Measurements from ENCODE around the gene PPP4R3B.
"Not testable (repeated sequence)": the region's sequence is repeated elsewhere in the genome, so short reads cannot be mapped to it uniquely, and the experiment has no call there.

PPP4R3B gene

GRCh38 chr2:55609193-55609794 is 8.1 kb downstream of the PPP4R3B start:
- Mint-ChIP-seq H3K27me3 (no peaks in the 10 kb centered on the region), H3K9me3 (no peaks in the 10 kb centered on the region), H3K36me3 (ENCODE audit: low read depth) (peaks cover 50% of the 10 kb centered on the region), H3K27ac (no peak overlapping the region), H3K4me1 (ENCODE audit: low read depth) (peaks cover 57% of the 10 kb centered on the region), H3K4me3 (no peak overlapping the region)

- Mint-ChIP-seq H3K4me3 (no peak overlapping the region), H3K9me3 (no peaks in the 10 kb centered on the region), H3K27me3 (no peaks in the 10 kb centered on the region), H3K4me1 (ENCODE audit: low read depth) (peaks cover 47% of the 10 kb centered on the region), H3K27ac (no peak overlapping the region), H3K36me3 (ENCODE audit: low read depth) (peaks cover 39% of the 10 kb centered on the region)
Measured at GRCh38 chr2:55607717-55608116, 9.7 kb downstream of the PPP4R3B start.

- Mint-ChIP-seq H3K27me3 (no peaks in the 10 kb centered on the region), H3K9me3 (no peaks in the 10 kb centered on the region), H3K36me3 (ENCODE audit: low read depth) (peaks cover 38% of the 10 kb centered on the region), H3K4me3 (no peak overlapping the region), H3K4me1 (ENCODE audit: low read depth) (peaks cover 44% of the 10 kb centered on the region), H3K27ac (peak overlapping the region; percentile 40)
Measured at GRCh38 chr2:55604027-55604565, 13.3 kb downstream of the PPP4R3B start.

- peak overlapping the region; percentile 14 for H3K27ac Mint-ChIP-seq
- H3K27me3 Mint-ChIP-seq = no peaks in the 10 kb centered on the region
- H3K4me1 Mint-ChIP-seq (ENCODE audit: low read depth) = peaks cover 36% of the 10 kb centered on the region
- peaks cover 40% of the 10 kb centered on the region for H3K36me3 Mint-ChIP-seq (ENCODE audit: low read depth)
- no peaks in the 10 kb centered on the region for H3K9me3 Mint-ChIP-seq
- no peak overlapping the region for H3K4me3 Mint-ChIP-seq
Measured at GRCh38 chr2:55601849-55602248, 15.6 kb downstream of the PPP4R3B start.

GRCh38 chr2:55598056-55598795 is 19.2 kb downstream of the PPP4R3B start:
- peaks cover 63% of the 10 kb centered on the region for H3K36me3 Mint-ChIP-seq (ENCODE audit: low read depth)
- peaks cover 19% of the 10 kb centered on the region for H3K4me1 Mint-ChIP-seq (ENCODE audit: low read depth)
- H3K4me3 Mint-ChIP-seq = no peak overlapping the region
- no peak overlapping the region for H3K27ac Mint-ChIP-seq
- no peaks in the 10 kb centered on the region for H3K9me3 Mint-ChIP-seq
- H3K27me3 Mint-ChIP-seq = no peaks in the 10 kb centered on the region

GRCh38 chr2:55596795-55597194 is 20.6 kb downstream of the PPP4R3B start:
- not testable (repeated sequence) for H3K27me3 Mint-ChIP-seq, H3K4me3 Mint-ChIP-seq, H3K9me3 Mint-ChIP-seq, H3K27ac Mint-ChIP-seq
- Mint-ChIP-seq H3K36me3 (ENCODE audit: low read depth) (peaks cover 56% of the 10 kb centered on the region), H3K4me1 (ENCODE audit: low read depth) (peaks cover 20% of the 10 kb centered on the region)

- peaks cover 30% of the 10 kb centered on the region for H3K4me1 Mint-ChIP-seq (ENCODE audit: low read depth)
- no peak overlapping the region for H3K4me3 Mint-ChIP-seq
- H3K27ac Mint-ChIP-seq = no peak overlapping the region
- no peaks in the 10 kb centered on the region for H3K9me3 Mint-ChIP-seq
- H3K36me3 Mint-ChIP-seq (ENCODE audit: low read depth) = peaks cover 60% of the 10 kb centered on the region
- no peaks in the 10 kb centered on the region for H3K27me3 Mint-ChIP-seq
Measured at GRCh38 chr2:55595536-55595935, 21.9 kb downstream of the PPP4R3B start.

- Mint-ChIP-seq H3K36me3 (ENCODE audit: low read depth) (peaks cover 54% of the 10 kb centered on the region), H3K4me1 (ENCODE audit: low read depth) (peaks cover 23% of the 10 kb centered on the region), H3K9me3 (no peaks in the 10 kb centered on the region), H3K27me3 (no peaks in the 10 kb centered on the region), H3K4me3 (no peak overlapping the region), H3K27ac (no peak overlapping the region)
Measured at GRCh38 chr2:55592130-55592529, 25.3 kb downstream of the PPP4R3B start.

- Mint-ChIP-seq H3K27ac (peak overlapping the region; percentile 31), H3K4me1 (ENCODE audit: low read depth) (peaks cover 29% of the 10 kb centered on the region), H3K27me3 (no peaks in the 10 kb centered on the region), H3K36me3 (ENCODE audit: low read depth) (peaks cover 50% of the 10 kb centered on the region), H3K9me3 (no peaks in the 10 kb centered on the region), H3K4me3 (no peak overlapping the region)
Measured at GRCh38 chr2:55590810-55591440, 26.5 kb downstream of the PPP4R3B start.

GRCh38 chr2:55585451-55586080 is 31.9 kb downstream of the PPP4R3B start:
- Mint-ChIP-seq H3K27me3 (no peaks in the 10 kb centered on the region), H3K4me1 (ENCODE audit: low read depth) (peaks cover 46% of the 10 kb centered on the region), H3K4me3 (no peak overlapping the region), H3K27ac (no peak overlapping the region), H3K36me3 (ENCODE audit: low read depth) (peaks cover 58% of the 10 kb centered on the region), H3K9me3 (no peaks in the 10 kb centered on the region)

GRCh38 chr2:55581874-55582547 is 35.4 kb downstream of the PPP4R3B start:
- Mint-ChIP-seq H3K27ac (peak overlapping the region; percentile 67), H3K4me1 (ENCODE audit: low read depth) (peaks cover 41% of the 10 kb centered on the region), H3K27me3 (no peaks in the 10 kb centered on the region), H3K4me3 (no peak overlapping the region), H3K36me3 (ENCODE audit: low read depth) (peaks cover 65% of the 10 kb centered on the region), H3K9me3 (no peaks in the 10 kb centered on the region)

GRCh38 chr2:55581435-55581834 is 36.0 kb downstream of the PPP4R3B start:
- peaks cover 65% of the 10 kb centered on the region for H3K36me3 Mint-ChIP-seq (ENCODE audit: low read depth)
- peaks cover 35% of the 10 kb centered on the region for H3K4me1 Mint-ChIP-seq (ENCODE audit: low read depth)
- H3K27me3 Mint-ChIP-seq = no peaks in the 10 kb centered on the region
- peak overlapping the region; percentile 67 for H3K27ac Mint-ChIP-seq
- no peaks in the 10 kb centered on the region for H3K9me3 Mint-ChIP-seq
- no peak overlapping the region for H3K4me3 Mint-ChIP-seq

- H3K36me3 Mint-ChIP-seq (ENCODE audit: low read depth) = peaks cover 66% of the 10 kb centered on the region
- peaks cover 21% of the 10 kb centered on the region for H3K4me1 Mint-ChIP-seq (ENCODE audit: low read depth)
- not testable (repeated sequence) for H3K27me3 Mint-ChIP-seq, H3K4me3 Mint-ChIP-seq, H3K27ac Mint-ChIP-seq, H3K9me3 Mint-ChIP-seq
Measured at GRCh38 chr2:55569002-55569401, 48.4 kb downstream of the PPP4R3B start.

- H3K9me3 Mint-ChIP-seq = peaks cover 6% of the 10 kb centered on the region
- H3K27ac Mint-ChIP-seq = no peak overlapping the region
- no peaks in the 10 kb centered on the region for H3K27me3 Mint-ChIP-seq
- peaks cover 68% of the 10 kb centered on the region for H3K36me3 Mint-ChIP-seq (ENCODE audit: low read depth)
- peaks cover 18% of the 10 kb centered on the region for H3K4me1 Mint-ChIP-seq (ENCODE audit: low read depth)
- H3K4me3 Mint-ChIP-seq = no peak overlapping the region
Measured at GRCh38 chr2:55567298-55567697, 50.1 kb downstream of the PPP4R3B start.

All from stimulated activated naive CD8-positive, alpha-beta T cell treated with anti-CD3 and anti-CD28 coated beads, Interleukin-15, Interleukin-2, amounts not matched to agents 100 ng/mL and 50 ng/mL, for 24 hours (primary cell).